Measurements from ENCODE around the gene RAB5B.

Gene RAB5B

DNA sequence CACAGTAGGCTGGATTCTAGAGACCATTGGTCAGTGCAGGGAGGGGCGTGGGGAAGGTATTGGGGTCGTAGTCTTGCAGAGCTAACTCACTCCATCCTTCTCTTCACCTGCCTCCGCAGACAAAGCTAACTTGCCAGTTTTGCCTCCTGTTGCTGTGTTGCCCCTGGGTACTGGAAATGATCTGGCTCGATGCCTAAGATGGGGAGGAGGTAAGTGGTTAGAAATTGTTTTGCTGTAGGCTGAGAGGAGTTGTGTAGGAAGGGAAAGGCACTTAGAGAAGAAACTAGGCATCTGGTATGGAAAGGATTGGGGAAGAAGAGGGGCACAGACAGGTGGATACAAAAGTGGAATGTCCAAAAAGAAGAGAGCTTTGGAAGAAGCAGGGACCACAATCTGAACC is 31.8 kb upstream of the RAB5B start:
- DNase-seq (ENCODE audit: low read depth) = no peak

DNA sequence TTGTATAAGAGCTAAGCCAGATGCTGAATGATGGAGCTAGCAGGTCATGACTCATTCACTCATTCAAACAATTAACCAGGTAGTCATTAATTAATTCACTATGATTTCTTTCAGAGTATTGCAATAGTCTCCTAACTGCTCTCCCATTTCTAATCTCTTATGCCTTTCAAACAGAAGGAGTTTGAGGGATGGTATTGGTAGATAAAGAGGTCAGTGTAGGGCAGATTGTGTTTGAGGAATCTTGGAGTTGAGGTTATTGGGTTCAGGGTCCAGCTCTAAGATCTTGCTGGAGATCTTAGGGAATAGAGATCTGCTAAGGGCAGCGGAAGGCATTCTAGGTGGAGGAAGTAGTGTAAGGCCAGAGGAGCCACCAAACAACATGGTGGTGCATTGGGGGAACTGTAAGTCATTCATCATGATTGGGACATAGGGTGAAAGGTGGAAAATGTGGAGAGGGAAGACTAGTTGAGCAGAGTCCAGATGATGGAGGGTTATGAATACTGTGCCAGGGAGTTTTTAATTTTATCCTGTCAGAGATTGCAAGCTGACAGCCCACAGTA is 31.2 kb upstream of the RAB5B start:
- no peak for DNase-seq (ENCODE audit: low read depth)

DNA sequence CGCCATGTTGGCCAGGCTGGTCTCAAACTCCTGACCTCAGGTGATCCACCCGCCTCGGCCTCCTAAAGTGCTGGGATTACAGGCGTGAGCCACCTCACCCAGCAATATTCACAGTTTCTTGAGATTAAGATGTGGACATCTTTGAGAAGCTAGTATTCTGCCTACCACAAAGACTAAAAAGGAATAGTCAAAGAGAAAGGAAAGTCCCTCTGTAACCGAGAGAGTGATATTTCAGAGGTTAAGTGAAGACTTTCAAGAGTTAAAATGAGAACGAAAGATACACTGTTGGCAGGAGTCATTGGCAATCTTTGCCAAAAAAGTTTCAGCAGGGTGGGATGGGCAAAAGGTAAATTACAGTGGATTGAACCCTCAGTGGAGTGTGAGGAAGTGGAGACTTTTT is 27.3 kb upstream of the RAB5B start:
- DNase-seq (ENCODE audit: low read depth) = no peak

DNA sequence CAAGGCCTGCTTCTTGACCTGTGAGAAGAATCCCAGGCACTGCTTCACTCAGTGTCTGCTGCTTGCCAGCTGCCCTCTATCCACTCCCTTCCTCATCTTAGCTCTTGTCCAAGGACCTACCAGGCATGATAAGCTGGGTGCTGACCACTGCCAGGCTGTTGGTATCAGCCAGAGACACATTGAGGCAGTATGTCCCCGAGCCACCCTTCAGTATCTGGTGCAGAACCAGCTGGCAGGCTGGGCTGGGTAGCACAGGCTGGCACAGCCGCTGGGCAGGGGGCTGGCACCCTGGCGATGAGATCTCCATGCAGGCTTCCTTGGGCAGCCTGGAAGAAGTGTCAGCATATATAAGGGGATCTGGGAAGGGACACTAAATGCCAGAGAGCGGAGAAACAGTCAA is 18.5 kb upstream of the RAB5B start:
- no peak for DNase-seq (ENCODE audit: low read depth)

DNA sequence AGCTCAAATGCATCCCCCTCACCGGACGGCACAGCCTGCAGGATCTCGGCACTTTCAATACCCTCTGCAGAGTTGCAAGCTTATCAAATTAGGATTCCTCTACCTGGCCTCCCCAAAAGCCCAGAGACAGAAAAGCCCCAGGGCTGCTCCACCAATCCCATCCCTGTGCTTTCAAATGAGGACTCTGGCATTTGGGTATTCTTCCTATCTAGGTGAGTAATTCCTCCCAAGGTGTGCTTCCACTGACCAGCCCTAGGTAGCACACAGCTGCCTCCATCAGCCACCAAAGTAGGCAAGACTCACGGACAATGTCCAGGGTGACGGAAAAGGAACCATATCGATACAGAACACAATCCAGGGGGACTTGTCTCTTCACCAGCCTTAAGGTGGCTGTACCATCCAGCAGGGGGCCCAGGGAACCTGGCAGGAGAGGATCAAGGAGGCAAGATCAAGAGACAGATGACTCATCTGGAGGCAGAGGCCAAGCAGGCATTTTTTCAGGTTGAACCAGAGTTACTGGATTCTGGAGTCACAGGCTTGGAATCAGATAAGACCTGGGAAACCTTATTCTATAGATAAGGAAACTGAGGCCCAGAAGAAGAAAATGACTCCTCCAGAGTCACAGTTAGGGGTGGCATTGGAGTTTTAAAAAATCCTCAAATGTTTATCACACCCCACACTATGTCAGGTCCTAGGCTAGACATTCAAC is 17.9 kb upstream of the RAB5B start:
- DNase-seq (ENCODE audit: low read depth) = peak; percentile 81

DNA sequence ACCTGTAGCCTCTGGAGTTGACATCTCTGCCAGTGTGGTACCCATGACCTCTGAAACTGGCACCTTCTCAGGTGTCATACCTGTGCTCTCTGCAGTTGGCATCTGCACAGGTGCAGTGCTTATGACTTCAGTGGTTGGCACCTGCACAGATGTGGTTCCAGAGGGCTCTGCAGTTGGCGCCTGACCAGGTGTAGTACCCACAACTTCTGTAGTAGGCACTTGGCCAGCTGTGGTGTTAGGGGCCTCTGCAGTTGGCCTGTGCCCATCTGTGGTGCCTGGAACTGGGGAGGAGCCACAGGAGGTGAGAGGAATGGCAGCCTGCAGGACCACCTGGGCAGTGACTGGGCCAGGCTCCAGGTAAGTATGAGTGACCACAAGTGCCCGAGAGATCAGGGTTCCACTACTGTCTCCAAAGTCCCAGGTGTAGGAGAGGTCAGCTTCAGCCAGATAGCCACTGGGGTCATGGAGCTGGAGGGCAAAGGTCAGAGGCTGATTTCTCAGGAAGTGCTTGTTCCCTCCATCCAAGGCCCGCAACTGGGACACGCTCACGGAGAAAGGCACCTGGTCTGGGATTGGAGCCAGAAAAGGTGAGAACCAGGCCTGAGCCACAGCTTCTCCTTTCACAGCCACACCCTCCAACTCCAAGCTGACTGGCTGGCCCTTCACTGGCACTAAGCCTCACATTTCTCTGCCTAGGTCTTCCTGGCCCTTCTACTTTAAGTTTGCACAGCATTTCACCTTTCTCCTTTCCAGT is 16.6 kb upstream of the RAB5B start:
- DNase-seq (ENCODE audit: low read depth) = no peak

DNA sequence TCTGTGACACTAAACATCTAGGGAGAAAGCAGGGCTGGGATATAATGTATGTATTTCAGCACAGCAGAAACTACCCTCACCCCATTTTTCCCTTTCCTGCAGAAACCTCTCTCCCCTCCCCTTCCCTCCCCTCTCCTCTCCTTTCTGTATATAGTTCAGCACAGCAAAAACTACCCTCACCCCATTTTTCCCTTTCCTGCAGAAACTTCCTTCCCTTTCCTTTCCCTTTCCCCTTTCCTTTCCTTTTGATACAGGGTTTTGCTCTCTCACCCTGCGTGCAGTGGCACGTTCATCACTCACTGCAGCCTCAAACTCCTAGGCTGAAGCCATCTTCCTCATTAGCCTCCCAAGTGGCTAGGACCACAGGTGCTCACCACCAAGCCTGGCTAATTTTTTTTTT is 10.1 kb upstream of the RAB5B start:
- DNase-seq (ENCODE audit: low read depth) = no peak

DNA sequence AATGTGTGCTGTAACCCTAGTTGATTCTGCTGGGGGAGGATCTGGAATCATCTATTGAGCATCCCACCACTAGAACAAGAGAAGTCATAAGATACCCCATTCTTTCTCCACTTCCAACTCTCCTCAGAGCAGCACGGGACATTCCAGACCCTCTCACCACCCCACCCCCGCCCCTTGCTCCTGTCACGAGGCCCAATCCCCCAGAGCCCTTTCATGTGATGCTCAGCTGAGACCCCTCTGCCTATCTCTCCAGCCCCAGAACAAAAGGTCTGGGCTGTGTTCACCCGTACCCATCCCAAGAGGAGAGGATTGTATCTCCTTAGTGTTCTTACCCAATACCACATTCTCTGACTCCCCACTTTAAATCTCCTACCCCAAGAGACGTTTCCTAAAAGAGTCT is 8.6 kb upstream of the RAB5B start:
- no peak for DNase-seq (ENCODE audit: low read depth)

DNA sequence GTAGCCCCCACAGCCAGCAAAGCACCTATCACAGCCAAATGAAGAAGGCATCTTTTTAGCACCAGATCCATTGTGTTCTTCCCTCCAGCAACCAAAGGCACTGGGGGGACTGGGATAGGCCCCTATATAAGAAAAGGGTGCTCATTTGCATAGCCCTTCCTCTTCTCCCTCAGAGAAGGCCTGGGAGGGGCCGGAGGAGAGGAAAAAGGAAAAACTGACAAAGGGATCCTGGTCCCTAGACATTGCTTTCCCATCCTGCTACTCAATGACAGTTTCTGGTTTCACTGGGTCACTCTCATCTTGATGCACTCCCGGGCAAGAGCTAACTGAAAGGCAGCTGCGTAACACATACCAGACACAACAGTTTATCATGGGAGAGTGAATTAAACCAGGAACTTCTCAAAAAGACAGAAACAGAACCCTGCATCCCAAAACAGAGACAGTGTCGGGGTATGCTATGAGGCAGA is 7.9 kb upstream of the RAB5B start, which contains the start of gene PMEL:
Gene PMEL (minus strand): TSS at position 102 of the 467 bp plus-strand sequence. CDS start 31 bp downstream, at position 71.
- DNase-seq (ENCODE audit: low read depth) = no peak

DNA sequence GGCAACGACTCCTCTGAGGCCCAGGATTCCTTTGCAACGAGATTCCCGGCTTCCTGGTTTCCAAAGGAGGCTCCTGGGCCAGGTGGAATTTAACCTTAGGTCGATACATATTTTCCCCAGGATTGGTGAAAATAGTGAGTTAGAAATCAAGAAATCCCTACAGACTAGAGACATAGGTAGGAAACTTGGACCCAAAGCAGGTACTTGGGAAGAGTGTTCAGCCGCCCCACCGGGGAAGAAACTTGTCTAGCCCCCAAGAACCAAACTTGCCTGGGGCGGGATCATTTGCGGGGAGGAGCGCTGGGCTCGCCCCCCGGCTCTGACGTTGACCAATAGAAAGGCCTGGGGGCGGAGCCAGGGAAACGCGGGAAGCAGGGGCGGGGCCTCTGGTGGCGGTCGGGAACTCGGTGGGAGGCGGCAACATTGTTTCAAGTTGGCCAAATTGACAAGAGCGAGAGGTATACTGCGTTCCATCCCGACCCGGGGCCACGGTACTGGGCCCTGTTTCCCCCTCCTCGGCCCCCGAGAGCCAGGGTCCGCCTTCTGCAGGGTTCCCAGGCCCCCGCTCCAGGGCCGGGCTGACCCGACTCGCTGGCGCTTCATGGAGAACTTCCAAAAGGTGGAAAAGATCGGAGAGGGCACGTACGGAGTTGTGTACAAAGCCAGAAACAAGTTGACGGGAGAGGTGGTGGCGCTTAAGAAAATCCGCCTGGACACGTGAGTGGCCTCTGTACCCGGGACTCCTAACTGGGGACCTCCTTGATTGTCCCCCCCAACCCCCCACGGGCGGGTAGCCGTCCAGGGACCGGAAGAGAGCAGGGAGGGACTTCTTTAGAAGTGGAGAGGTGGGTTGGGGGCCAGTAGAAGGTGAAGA is 7.2 kb upstream of the RAB5B start, which contains the start of gene CDK2:
Gene CDK2 (plus strand): TSS at position 423 of the 874 bp plus-strand sequence. CDS start 179 bp downstream, at position 602.
- DNase-seq (ENCODE audit: low read depth) = peak; percentile 50

DNA sequence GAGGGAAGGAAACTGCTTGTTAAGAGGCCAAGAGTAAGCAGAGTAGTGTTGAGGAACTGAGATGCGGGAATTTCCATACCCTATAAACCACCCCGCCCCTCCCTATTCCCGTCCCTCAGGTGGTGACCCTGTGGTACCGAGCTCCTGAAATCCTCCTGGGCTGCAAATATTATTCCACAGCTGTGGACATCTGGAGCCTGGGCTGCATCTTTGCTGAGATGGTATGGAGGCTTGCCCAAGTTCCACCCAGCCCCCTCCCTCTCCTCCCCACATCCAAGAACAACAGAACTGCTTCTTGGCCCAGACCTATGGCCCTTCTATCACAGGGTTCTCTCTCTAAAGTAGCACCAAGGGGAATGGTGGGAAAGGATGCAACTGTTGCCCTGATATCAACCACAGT is 4.5 kb upstream of the RAB5B start:
- DNase-seq (ENCODE audit: low read depth) = no peak

DNA sequence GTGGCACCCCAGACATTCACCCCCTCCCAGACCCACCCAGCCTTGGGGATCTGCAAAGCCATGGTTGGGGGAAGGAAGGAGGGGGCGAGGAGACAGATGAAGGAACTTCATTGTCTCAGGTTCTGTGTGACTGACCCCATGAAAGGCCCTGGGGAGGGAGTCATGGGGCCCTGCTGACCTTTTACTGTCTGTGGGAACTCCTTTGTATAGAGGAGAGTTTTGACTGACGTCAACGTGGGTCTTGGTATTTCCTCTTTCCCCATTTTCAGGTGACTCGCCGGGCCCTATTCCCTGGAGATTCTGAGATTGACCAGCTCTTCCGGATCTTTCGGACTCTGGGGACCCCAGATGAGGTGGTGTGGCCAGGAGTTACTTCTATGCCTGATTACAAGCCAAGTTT is 3.1 kb upstream of the RAB5B start:
- DNase-seq (ENCODE audit: low read depth) = peak; percentile 21

DNA sequence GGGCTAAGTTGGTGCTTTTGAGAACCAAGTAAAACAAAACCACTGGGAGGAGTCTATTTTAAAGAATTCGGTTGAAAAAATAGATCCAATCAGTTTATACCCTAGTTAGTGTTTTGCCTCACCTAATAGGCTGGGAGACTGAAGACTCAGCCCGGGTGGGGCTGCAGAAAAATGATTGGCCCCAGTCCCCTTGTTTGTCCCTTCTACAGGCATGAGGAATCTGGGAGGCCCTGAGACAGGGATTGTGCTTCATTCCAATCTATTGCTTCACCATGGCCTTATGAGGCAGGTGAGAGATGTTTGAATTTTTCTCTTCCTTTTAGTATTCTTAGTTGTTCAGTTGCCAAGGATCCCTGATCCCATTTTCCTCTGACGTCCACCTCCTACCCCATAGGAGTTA is 1.8 kb upstream of the RAB5B start:
- peak; percentile 58 for DNase-seq (ENCODE audit: low read depth)

DNA sequence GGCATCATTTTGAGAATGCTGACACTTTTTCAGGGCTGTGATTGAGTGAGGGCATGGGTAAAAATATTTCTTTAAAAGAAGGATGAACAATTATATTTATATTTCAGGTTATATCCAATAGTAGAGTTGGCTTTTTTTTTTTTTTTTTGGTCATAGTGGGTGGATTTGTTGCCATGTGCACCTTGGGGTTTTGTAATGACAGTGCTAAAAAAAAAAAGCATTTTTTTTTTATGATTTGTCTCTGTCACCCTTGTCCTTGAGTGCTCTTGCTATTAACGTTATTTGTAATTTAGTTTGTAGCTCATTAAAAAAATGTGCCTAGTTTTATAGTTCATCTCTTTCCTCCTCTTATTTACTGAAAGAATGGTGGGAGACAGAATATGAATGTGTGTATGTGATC is 1.4 kb upstream of the RAB5B start:
- DNase-seq (ENCODE audit: low read depth) = no peak

DNA sequence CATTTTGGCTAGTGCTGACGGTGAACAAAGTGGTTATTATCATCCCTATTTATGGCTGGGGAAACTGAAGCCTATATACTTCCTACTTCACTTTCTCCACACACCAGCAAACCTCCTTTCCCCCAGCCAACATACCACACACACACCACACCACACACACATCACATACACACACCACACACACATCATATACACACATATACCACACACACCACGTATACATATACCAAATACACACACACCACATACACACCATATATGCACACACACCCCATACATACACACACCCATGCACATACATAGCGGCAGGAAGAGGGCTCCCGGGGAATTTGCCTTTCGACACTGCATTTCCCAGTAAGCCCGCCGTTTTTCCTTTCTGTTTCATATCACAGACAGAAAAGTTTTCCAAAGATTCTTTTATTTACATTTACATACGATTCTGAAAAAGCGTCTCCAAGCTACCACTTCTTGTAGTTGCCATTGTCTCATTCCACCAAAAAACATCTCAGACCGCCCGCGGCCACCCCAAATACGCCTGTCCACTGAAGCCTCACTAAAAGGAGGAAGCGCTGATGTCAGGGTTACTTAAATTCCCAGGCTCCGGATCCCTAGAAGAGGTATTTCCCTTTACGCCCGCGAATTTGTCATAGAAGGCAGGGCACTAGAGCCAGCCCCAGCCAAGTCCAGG is 823 bp upstream of the RAB5B start:
- DNase-seq (ENCODE audit: low read depth) = peak; percentile 57

DNA sequence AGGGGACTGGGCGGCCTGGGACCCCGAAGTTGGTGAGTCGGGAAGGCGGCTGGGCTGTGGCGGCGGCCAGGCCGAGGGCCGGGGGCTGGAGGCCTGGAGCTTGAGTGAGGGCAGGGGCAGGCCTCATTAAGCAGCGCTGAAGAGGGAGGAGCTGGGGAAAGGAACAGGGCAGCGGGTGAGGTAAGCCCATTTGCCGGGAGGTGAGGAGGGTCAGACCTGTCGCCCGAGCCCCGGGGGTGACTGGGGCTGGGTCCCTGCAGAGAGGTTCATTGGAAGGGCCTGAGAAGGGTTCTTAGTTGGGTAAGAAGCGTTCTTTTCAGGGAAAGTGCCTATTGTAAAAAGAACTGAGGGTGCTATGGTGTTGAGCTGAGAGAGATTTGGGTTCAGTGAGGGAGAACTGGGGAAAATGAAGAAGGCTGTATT is 441 bp downstream of the RAB5B start:
- DNase-seq (ENCODE audit: low read depth) = peak; percentile 43

DNA sequence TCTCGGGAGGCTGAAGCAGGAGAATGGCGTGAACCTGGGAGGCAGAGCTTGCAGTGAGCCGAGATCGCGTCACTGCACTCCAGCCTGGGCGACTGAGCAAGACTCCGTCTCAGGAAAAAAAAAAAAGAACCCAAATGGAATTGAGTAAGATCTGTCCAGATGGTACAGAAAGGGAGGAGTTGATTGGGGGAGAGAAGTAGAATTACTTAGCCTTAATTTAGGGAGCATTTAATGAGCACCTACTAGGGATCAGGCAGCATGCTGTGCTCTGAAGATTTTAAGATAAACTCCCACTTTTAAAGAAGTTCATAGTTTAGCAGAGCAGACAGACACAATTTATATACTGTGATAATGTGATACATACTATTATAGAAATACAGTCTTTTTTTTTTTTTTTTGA is 4.5 kb downstream of the RAB5B start:
- DNase-seq (ENCODE audit: low read depth) = no peak

DNA sequence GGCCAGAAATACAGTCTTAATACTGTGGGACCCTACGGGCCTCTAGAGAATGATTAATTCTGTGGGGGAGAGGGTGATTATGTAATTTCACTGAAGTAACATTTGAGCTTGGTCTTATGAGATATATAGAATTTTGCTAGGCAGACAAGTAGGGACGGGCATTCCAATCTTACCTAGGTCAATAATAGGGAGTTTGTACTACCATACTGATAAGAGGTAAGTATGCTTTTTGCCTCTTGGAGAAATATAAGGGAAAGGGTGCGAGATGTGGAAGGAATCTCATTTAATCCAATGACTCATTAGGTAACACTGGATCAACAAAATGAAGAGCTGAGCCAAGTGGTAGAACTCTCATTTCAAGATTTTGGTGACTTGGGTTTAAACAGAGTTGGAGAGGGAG is 5.2 kb downstream of the RAB5B start:
- no peak for DNase-seq (ENCODE audit: low read depth)

DNA sequence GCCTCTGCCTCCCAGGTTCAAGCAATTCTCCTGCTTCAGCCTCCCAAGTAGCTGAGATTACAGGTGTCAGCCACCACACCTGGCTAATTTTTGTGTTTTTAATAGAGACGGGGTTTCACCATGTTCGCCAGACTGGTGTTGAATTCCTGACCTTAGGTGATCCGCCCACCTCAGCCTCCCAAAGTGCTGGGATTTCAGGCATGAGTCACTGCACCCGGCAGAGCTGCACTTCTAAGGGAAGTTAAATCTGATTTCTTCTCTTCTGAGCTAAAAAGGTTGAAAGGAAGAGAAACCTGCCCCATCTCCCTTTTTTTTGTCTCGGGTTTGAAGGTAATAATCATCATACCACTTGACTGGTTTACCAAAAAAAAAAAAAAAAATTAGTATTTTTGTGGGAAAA is 8.0 kb downstream of the RAB5B start:
- peak; percentile 16 for DNase-seq (ENCODE audit: low read depth)

DNA sequence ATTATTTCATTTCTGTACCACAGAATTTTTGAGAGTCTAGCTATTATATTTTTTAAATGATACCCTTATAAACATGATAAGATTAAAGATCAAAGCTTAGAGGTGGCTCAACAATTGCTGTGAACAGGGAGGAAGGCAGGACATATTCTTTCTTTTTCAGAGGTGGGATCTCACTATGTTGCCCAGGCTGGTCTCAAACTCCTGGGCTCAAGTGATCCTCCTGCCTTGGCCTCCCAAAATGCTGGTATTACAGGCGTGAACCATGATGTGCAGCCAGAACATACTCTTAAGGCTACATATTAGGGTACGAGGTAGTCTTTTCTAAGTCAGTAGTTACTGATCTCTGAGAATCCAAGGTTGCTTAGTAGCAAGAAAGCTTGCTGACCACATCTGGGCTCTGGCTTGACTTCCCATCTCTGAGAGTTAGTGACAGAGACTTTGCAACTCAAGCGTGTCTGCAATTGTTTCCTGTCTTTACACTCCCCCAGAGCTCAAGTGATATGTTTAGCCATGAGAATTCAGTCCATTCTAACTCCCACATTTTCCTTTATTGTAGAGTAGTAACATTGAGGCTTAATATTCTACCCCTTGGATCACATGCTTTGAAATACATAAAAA is 8.6 kb downstream of the RAB5B start:
- peak; percentile 59 for DNase-seq (ENCODE audit: low read depth)

DNA sequence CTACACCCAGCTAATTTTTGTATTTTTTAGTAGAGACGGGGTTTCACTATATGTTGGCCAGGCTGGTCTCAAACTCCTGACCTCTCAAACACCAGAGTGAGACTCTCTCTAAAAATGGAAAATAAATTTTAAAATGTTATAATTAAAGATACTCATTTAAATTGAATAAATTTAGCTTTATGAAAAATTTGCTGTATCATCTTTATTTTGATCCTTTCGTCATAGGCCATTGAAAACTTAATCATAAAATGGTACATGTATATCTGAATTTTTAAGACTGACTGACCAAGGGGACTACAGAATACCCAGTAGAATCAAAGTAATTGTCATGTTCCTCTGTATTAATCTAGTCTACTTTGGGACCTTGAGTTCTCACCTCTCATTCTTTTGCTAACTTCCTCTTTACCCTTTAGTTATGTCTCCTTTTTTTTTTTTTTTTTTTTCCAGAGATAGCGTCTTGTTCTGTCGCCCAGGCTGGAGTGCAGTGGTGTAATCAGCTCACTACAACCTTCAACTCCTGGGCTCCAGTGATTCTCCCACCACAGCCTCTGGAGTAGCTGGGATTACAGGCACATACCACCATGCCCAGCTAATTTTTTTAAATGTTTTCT is 9.5 kb downstream of the RAB5B start:
- DNase-seq (ENCODE audit: low read depth) = peak; percentile 38

Data from amniotic epithelial cell (primary cell).